Adipocyte (in vitro differentiated cells): ENCODE results near the gene AGL.
"Not testable (repeated sequence)": the region's sequence is repeated elsewhere in the genome, so short reads cannot be mapped to it uniquely, and the experiment has no call there.

Experiments
- DNase-seq: peaks from one replicate; pipeline ENCODE4 v3.0.0-alpha.2; 2015; ENCODE audit warnings: low read depth
- H3K27me3 ChIP-seq: replicated peaks from 2 replicates; pipeline ENCODE4 v1.7.0; 2013; ENCODE audit warnings: mild to moderate bottlenecking, low read length, moderate library complexity; ENCODE audit not compliant: control insufficient read depth, insufficient read depth
- H3K36me3 ChIP-seq: 2 replicates; pipeline ENCODE4 v1.7.0; 2013; ENCODE audit warnings: low read length, mild to moderate bottlenecking, moderate library complexity; ENCODE audit not compliant: control insufficient read depth, insufficient read depth, severe bottlenecking
- H3K4me1 ChIP-seq: 2 replicates; pipeline ENCODE4 v1.7.0; 2013; ENCODE audit warnings: mild to moderate bottlenecking, low read length, moderate library complexity; ENCODE audit not compliant: control insufficient read depth, insufficient read depth
- H3K4me3 ChIP-seq: 2 replicates; pipeline ENCODE4 v1.7.0; 2013; ENCODE audit warnings: mild to moderate bottlenecking, low read length, moderate library complexity
- H3K9ac ChIP-seq: 2 replicates; pipeline ENCODE4 v1.7.0; 2013; ENCODE audit warnings: mild to moderate bottlenecking, low read length, moderate library complexity
- H3K9me3 ChIP-seq: 2 replicates; pipeline ENCODE4 v1.7.0; 2013; ENCODE audit warnings: mild to moderate bottlenecking, low read length, moderate library complexity; ENCODE audit not compliant: control insufficient read depth

AGL gene

DNA sequence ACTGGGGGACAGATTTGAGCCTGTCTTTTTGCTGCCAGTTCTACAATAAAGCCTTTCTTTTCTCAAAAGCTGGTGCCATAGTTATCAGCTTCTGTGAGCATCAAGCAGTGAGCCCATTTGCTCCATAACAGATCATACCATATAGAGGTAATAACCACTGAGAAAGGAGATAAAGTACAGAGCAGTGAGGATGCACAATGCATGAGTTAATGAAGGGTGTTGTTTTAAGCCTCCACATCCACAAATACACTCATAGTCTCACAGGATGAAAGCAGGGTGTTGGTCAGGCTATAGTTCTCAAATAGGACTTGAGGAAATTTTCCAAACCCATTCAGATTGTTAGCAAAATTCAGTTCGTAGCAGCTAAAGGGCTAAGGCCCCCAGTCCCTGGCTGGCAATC lies 94.0 kb downstream of the AGL start:
- no peak overlapping the region for H3K4me3 ChIP-seq
- no peaks in the 10 kb centered on the region for H3K27me3 ChIP-seq
- no peak for DNase-seq
- no peaks in the 10 kb centered on the region for H3K9me3 ChIP-seq
- no peak overlapping the region for H3K9ac ChIP-seq
- peaks cover 7% of the 10 kb centered on the region for H3K4me1 ChIP-seq
- no peaks in the 10 kb centered on the region for H3K36me3 ChIP-seq

GRCh38 chr1:99945174-99945573 lies 95.0 kb downstream of the AGL start:
- Histone ChIP-seq H3K27me3 (no peaks in the 10 kb centered on the region), H3K4me3 (no peak overlapping the region), H3K9me3 (no peaks in the 10 kb centered on the region), H3K9ac (no peak overlapping the region), H3K36me3 (no peaks in the 10 kb centered on the region), H3K4me1 (peaks cover 7% of the 10 kb centered on the region)
- DNase-seq, result no peak

DNA sequence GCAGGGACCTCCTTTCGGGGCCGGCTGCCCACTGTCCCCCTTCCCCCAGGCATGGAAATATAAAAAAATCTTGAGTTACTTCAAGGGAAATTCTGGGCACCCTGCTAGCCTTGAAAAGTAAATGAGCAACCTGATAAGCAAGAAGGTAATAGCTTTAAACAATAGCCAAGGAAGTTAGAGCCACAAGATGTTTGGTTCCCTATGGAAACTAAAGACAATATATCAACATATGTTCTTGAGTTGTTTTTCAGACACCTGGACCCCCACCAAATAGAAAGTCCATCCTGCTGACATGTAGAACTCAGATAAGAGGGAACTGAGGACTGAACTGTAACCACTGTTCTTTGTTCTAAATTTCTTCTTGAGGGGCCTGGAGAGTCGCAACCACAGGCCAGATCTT lies 100.3 kb downstream of the AGL start:
- no peak for DNase-seq
- no peak overlapping the region for H3K9ac ChIP-seq

DNA sequence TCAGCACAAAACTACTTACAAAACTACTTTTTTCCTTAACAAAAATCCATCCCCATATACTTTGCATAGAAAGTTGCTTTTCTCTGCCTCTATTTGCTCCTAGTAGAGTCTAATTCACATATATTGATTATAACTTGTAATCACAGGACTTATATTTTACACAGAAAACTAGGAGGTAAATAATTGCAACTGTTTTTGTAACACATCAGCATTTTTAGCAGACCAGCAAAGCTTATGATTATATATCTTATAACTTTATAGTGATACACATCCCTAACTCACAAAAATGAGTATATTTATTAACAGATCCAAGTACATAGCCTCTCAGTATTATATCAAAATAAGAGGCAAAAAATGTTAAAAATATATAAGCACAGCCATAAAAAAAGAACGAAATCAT lies 102.4 kb downstream of the AGL start:
- Histone ChIP-seq H3K27me3 (no peaks in the 10 kb centered on the region), H3K9ac (no peak overlapping the region), H3K9me3 (no peaks in the 10 kb centered on the region), H3K4me3 (no peak overlapping the region), H3K4me1 (peaks cover 12% of the 10 kb centered on the region), H3K36me3 (no peaks in the 10 kb centered on the region)
- DNase-seq, result no peak

More for the DNA sequence above, 100.3 kb downstream of the AGL start:
- Histone ChIP-seq H3K36me3 (no peaks in the 10 kb centered on the region), H3K4me1 (no peaks in the 10 kb centered on the region), H3K27me3 (no peaks in the 10 kb centered on the region), H3K4me3 (no peak overlapping the region), H3K9me3 (no peaks in the 10 kb centered on the region)

- Histone ChIP-seq H3K27me3 (no peaks in the 10 kb centered on the region), H3K9me3 (no peaks in the 10 kb centered on the region), H3K9ac (no peak overlapping the region), H3K4me1 (peaks cover 12% of the 10 kb centered on the region), H3K4me3 (no peak overlapping the region), H3K36me3 (no peaks in the 10 kb centered on the region)
- DNase-seq, result no peak
These were observed 105.2 kb downstream of the AGL start for GRCh38 chr1:99955375-99955774.

GRCh38 chr1:99956755-99957154 lies 106.6 kb downstream of the AGL start:
- H3K9me3 ChIP-seq, result no peaks in the 10 kb centered on the region
- peak; percentile 94 for DNase-seq
- peaks cover 12% of the 10 kb centered on the region for H3K4me1 ChIP-seq
- peak overlapping the region; percentile 55 for H3K4me3 ChIP-seq
- no peaks in the 10 kb centered on the region for H3K27me3 ChIP-seq
- H3K9ac ChIP-seq, result peak overlapping the region; percentile 43
- H3K36me3 ChIP-seq, result no peaks in the 10 kb centered on the region

- no peaks in the 10 kb centered on the region for H3K9me3 ChIP-seq
- no peaks in the 10 kb centered on the region for H3K36me3 ChIP-seq
- H3K9ac ChIP-seq, result no peak overlapping the region
- DNase-seq, result no peak
- no peak overlapping the region for H3K4me3 ChIP-seq
- H3K27me3 ChIP-seq, result no peaks in the 10 kb centered on the region
- peaks cover 14% of the 10 kb centered on the region for H3K4me1 ChIP-seq
These were observed 107.7 kb downstream of the AGL start for GRCh38 chr1:99957818-99958217.

GRCh38 chr1:99959189-99959705 lies 109.1 kb downstream of the AGL start:
- not testable (repeated sequence) for H3K27me3 ChIP-seq, H3K9me3 ChIP-seq, H3K9ac ChIP-seq, H3K36me3 ChIP-seq, H3K4me3 ChIP-seq, DNase-seq
- peaks cover 22% of the 10 kb centered on the region for H3K4me1 ChIP-seq

GRCh38 chr1:99960260-99960659 lies 110.1 kb downstream of the AGL start:
- DNase-seq, H3K27me3 ChIP-seq, H3K9me3 ChIP-seq, H3K9ac ChIP-seq, H3K4me3 ChIP-seq, H3K36me3 ChIP-seq: not testable (repeated sequence)
- peaks cover 22% of the 10 kb centered on the region for H3K4me1 ChIP-seq

DNA sequence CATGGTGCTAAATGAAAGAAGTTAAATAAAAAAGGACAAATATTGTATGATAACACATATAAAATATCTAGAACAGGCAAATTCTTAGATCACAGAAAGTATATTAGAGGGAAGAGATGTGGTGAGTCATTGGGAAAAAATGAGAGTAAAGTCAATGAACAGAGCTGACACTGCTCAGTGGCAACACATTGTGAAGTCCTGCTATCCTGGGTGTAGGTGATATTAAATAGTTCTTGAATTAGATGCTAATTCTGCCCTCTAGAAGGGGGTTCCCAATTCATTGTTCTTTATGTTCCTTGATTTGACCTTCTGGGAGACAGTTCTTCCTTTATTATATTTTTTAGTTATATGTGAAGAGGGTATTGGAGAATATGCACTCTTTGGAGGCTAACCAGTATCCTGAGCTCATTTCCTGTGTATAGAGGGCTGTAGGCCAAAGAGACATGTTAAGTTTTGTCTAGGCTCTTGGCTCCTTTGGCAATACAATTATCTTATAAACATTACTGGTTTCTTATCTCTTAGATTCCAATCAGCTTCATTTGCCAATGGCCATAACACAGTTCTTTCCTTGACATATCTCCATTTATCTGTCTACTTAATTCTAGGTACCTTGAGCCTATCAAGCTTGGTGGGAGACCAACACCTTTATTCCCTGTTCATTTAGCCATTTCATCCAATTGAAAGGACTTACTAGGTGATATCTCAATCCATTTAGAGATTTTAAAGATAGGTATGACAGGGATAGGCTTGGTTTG lies 113.1 kb downstream of the AGL start:
- H3K9ac ChIP-seq, result no peak overlapping the region
- no peaks in the 10 kb centered on the region for H3K36me3 ChIP-seq
- peaks cover 16% of the 10 kb centered on the region for H3K4me1 ChIP-seq
- no peaks in the 10 kb centered on the region for H3K9me3 ChIP-seq
- H3K4me3 ChIP-seq, result no peak overlapping the region
- no peaks in the 10 kb centered on the region for H3K27me3 ChIP-seq
- DNase-seq, result peak; percentile 21

DNA sequence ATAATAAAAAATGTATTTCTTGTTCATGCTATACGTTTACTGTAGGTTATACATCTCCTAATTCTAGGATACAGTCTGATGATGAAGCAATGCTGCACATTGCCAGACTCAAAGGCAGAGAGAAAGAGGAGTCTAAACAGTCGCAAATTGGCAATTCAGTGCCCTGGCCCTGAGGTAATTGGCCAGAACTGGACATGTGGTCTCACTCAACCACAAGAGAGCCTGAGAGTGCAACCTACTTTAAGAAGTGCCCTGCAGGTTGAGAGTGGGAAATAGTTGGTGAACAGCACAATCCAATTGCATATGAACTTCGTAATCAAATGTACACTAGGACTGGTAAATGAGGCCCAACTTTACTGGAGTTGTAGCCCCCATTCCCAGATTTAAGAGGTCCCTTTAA lies 114.6 kb downstream of the AGL start:
- no peak for DNase-seq
- Histone ChIP-seq H3K9ac (no peak overlapping the region), H3K4me1 (peaks cover 24% of the 10 kb centered on the region), H3K4me3 (no peak overlapping the region), H3K9me3 (no peaks in the 10 kb centered on the region), H3K27me3 (no peaks in the 10 kb centered on the region), H3K36me3 (no peaks in the 10 kb centered on the region)
